Keratinocyte (primary cell): ENCODE data around the gene NREP. TPM values are rescaled to one million over a fixed set of nuclear protein-coding genes. Genes with fewer than 3 reads are reported as not detected.

Experiments used
- DNase-seq: peaks from one replicate; pipeline ENCODE4 v3.0.0-alpha.2; 2011; ENCODE audit warnings: low read depth, missing footprints, low spot score
- FAIRE-seq: peaks from 2 replicates; lab custom pipeline; 2011; peaks lifted over from hg19 to GRCh38; lab: Jason Lieb, UNC
- H2AFZ ChIP-seq: 2 replicates; pipeline ENCODE4 v1.6.0; 2012; ENCODE audit warnings: low read length, control low read depth, inconsistent platforms; ENCODE audit not compliant: control insufficient read depth
- H3K27ac ChIP-seq: 2 replicates; pipeline ENCODE4 v1.5.1; 2011; ENCODE audit warnings: low read length; ENCODE audit not compliant: control insufficient read depth, insufficient read depth
- H3K27me3 ChIP-seq: 3 replicates; pipeline ENCODE4 v1.6.0; 2011; ENCODE audit warnings: low read length; ENCODE audit not compliant: control insufficient read depth, insufficient read depth; ENCODE audit errors: extremely low read depth
- H3K36me3 ChIP-seq, 2 experiments: 2 replicates in 1 of 2; 3 replicates in 1 of 2; pipeline ENCODE4 v1.5.1; 2011; ENCODE audit warnings: low read length in 2 of 2, mild to moderate bottlenecking in 1 of 2; ENCODE audit not compliant: control insufficient read depth in 2 of 2, insufficient read depth in 2 of 2; ENCODE audit errors: extremely low read depth in 1 of 2
- H3K4me1 ChIP-seq: 3 replicates; pipeline ENCODE4 v1.5.1; 2011; ENCODE audit warnings: low read length; ENCODE audit not compliant: control insufficient read depth, insufficient read depth; ENCODE audit errors: extremely low read depth
- H3K4me2 ChIP-seq: 3 replicates; pipeline ENCODE4 v1.6.0; 2011; ENCODE audit warnings: low read depth, low read length; ENCODE audit not compliant: control insufficient read depth, insufficient read depth; ENCODE audit errors: extremely low read depth
- H3K4me3 ChIP-seq, 3 experiments: fragments of 200-600 bp in 1 of 3; sonication (generic) in 1 of 3; 2 replicates in 2 of 3; 3 replicates in 1 of 3; pipeline ENCODE4 v1.5.1; 2011 to 2016; ENCODE audit warnings: low read length in 3 of 3, mild to moderate bottlenecking in 3 of 3, control low read depth in 2 of 3, inconsistent platforms in 1 of 3, low read depth in 1 of 3, mixed read lengths in 1 of 3, mixed run types in 1 of 3, moderate library complexity in 1 of 3; ENCODE audit not compliant: control insufficient read depth in 2 of 3, insufficient read depth in 2 of 3; ENCODE audit errors: extremely low read depth in 1 of 3
- H3K79me2 ChIP-seq: 2 replicates; pipeline ENCODE4 v1.6.0; 2012; ENCODE audit warnings: low read length; ENCODE audit not compliant: control insufficient read depth, insufficient read depth
- H3K9ac ChIP-seq: 3 replicates; pipeline ENCODE4 v1.6.0; 2011; ENCODE audit warnings: low read length; ENCODE audit not compliant: control insufficient read depth, insufficient read depth; ENCODE audit errors: extremely low read depth
- H3K9me1 ChIP-seq: 3 replicates; pipeline ENCODE4 v1.6.0; 2011; ENCODE audit warnings: low read length; ENCODE audit not compliant: control insufficient read depth, insufficient read depth; ENCODE audit errors: extremely low read depth
- H3K9me3 ChIP-seq: 2 replicates; pipeline ENCODE4 v1.5.1; 2012; ENCODE audit warnings: low read depth, low read length; ENCODE audit not compliant: control insufficient read depth
- H4K20me1 ChIP-seq: 3 replicates; pipeline ENCODE4 v1.6.0; 2011; ENCODE audit warnings: low read length; ENCODE audit not compliant: control insufficient read depth, insufficient read depth; ENCODE audit errors: extremely low read depth
- CTCF ChIP-seq, 3 experiments: IDR thresholded peaks in 1 of 3; conservative IDR thresholded peaks in 1 of 3; optimal IDR thresholded peaks in 1 of 3; 2 replicates in 2 of 3; 3 replicates in 1 of 3; pipeline versions ENCODE3 to v1.5.1; 2011; ENCODE audit warnings: low read length in 3 of 3, mild to moderate bottlenecking in 3 of 3, moderate library complexity in 2 of 3, control low read depth in 1 of 3, inconsistent platforms in 1 of 3; ENCODE audit not compliant: insufficient read depth in 2 of 3; ENCODE audit errors: extremely low read depth in 1 of 3
- EZH2 ChIP-seq: IDR thresholded peaks from one replicate; pipeline ENCODE4 v1.6.1; 2012; ENCODE audit warnings: inconsistent platforms, mild to moderate bottlenecking, low read length, moderate library complexity
- dilution Hi-C: fragments of 300-500 bp; cut with MboI; formaldehyde crosslinking; loops from one replicate; pipeline ENCODE4 v1.7.0; 2020; ENCODE audit warnings: low sequenced_read_pairs; ENCODE audit not compliant: extremely low pct_ligation_motif_present
- polyA plus RNA-seq, 5 experiments: library from polyadenylated mRNA; depleted of rRNA in 3 of 5; stranded (reverse) in 3 of 5; stranded (forward) in 1 of 5; unstranded in 1 of 5; fragments of >200 nt; gene quantifications; 1 replicate in 1 of 5; 2 replicates in 3 of 5; 3 replicates in 1 of 5; pipeline versions ENCODE4 v1.2.1 to v1.2.3, GENCODE V29; 2011 to 2012; ENCODE audit warnings: missing spikeins in 2 of 5, low read depth in 1 of 5, low replicate concordance in 1 of 5

Gene NREP
- polyA plus RNA-seq, 1 donor (not counting 4 experiments of a cell fraction or from before 2014, with no cell fraction given), result 9.1 TPM

- dilution Hi-C loops, result no loop called here
- DNase-seq, result no peak
- Histone ChIP-seq H2AFZ (no peak overlapping the region), H3K4me2 (no peak overlapping the region), H3K4me3 (no peak overlapping the region), H3K4me1 (peaks cover 11% of the 10 kb centered on the region), H3K9ac (no peak overlapping the region), H3K27ac (no peak overlapping the region), H4K20me1 (no peaks in the 10 kb centered on the region), H3K27me3 (no peaks in the 10 kb centered on the region), H3K79me2 (no peaks in the 10 kb centered on the region), H3K36me3 (no peaks in the 10 kb centered on the region), H3K9me1 (no peaks in the 10 kb centered on the region), H3K9me3 (no peaks in the 10 kb centered on the region)
- no peak for FAIRE-seq
- TF ChIP-seq EZH2 (no peak), CTCF (optimal IDR thresholded peaks at IDR 0.05 in 1 of 3, IDR thresholded peaks at IDR 0.05 in 1 of 3, conservative IDR thresholded peaks at IDR 0.05 in 1 of 3; ENCODE audit: extremely low read depth in 1 of 3, insufficient read depth in 2 of 3, low read length in 3 of 3) (no peak)
Observed at GRCh38 chr5:111703662-111704061, 53.3 kb downstream of the NREP start.

- TF ChIP-seq EZH2 (no peak), CTCF (optimal IDR thresholded peaks at IDR 0.05 in 1 of 3, IDR thresholded peaks at IDR 0.05 in 1 of 3, conservative IDR thresholded peaks at IDR 0.05 in 1 of 3; ENCODE audit: extremely low read depth in 1 of 3, insufficient read depth in 2 of 3, low read length in 3 of 3) (no peak)
- DNase-seq (no peak), FAIRE-seq (no peak)
- dilution Hi-C loops, result no loop called here
- Histone ChIP-seq H3K27me3 (no peaks in the 10 kb centered on the region), H3K36me3 (no peaks in the 10 kb centered on the region), H4K20me1 (no peaks in the 10 kb centered on the region), H2AFZ (no peak overlapping the region), H3K4me2 (no peak overlapping the region), H3K9ac (no peak overlapping the region), H3K9me1 (no peaks in the 10 kb centered on the region), H3K27ac (no peak overlapping the region), H3K4me3 (no peak overlapping the region), H3K9me3 (no peaks in the 10 kb centered on the region), H3K79me2 (no peaks in the 10 kb centered on the region), H3K4me1 (peaks cover 30% of the 10 kb centered on the region)
Observed at GRCh38 chr5:111699976-111700375, 57.0 kb downstream of the NREP start.
